COLO668 (cell line): ENCODE data around the gene FAM107B.
A peak's percentile ranks its signal among the peaks of the same experiment; 100 is the strongest.
"Not testable (repeated sequence)": the region's sequence is repeated elsewhere in the genome, so short reads cannot be mapped to it uniquely, and the experiment has no call there.

Experiments
- DNase-seq: peaks from one replicate; lab custom pipeline; 2025; ENCODE audit not compliant: unreplicated experiment; lab: John Stamatoyannopoulos, UW

FAM107B gene

DNA sequence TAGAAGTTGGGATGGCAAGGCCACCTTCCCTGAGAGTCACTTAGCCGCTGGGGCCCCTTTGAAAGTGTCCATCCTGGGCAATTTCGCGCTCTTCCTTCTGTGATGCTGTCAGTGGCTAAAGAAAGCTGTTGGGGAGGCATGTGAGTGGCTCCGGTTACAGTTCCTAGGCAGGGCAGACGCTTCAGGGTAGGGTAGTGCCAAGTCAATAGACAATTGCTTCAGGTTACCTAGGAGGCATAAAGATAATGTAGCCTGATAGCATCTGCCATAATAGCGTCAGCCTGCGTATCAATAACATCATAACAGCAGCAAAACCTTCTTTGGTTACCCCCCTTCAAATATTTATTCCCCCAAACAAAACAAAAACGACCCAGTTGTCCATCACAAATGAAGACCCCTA, at the start of gene FAM107B:
FAM107B (minus strand) TSS at position 101 of the 400 bp plus-strand sequence. CDS start 234 bp downstream, outside the sequence.
- DNase-seq: no peak

DNA sequence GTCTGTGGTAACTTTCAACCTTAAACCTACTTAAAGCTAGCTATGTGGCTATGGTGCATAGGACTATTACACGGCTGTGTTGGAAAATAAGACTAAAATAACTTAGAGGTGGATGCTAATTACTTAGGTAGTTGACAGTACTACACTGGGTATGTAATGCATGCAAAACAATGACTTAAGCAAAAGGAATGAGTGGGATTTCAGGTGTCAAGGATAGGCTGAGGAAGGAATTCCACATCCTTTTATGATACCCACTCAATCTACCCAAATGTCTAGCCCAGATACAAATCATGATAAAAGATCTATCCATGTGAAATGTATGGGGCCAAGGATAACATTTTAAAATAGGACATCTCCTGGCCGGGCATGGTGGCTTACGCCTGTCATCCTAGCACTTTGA, 49.3 kb upstream of the FAM107B start:
- DNase-seq: no peak

DNA sequence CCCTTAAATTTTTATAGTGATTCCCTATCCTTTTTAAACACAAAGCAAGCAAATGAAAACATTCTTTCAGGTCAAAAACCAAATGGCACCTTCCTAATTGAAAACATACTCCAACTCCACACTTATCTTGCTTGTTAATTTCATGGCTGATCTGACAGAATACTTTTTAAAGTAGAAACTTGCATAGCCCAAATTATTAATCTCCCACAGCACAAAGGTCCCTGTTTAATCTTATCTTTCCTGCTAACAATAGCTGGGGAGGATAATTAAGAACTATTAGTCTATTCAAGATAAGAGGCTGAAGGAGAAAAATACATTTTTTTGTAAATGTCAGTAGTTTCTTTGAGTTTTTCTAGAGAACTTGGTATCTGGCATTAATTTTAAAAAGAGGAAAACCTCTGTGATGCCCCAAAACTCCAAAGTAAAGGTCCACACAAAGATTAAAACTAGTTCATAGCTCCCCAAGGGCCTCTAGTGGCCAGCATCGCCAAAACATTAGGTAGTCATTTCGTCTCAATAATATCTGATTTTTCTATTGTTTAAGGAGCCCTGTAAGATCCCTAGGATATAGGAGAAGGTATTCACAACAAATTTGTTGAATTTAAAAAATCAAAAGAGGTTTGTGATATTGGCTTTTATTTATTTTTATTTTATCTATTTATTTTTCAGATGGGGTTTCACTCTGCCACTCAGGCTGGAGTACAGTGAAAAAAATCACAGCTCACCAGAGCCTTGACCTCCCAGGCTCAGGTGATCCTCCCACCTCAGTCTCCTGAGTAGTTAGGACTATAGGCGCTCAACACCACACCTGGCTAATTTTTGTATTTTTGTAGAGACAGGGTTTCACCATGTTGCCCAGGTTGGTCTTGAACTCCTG, 48.4 kb upstream of the FAM107B start:
- DNase-seq: peak; percentile 8

DNA sequence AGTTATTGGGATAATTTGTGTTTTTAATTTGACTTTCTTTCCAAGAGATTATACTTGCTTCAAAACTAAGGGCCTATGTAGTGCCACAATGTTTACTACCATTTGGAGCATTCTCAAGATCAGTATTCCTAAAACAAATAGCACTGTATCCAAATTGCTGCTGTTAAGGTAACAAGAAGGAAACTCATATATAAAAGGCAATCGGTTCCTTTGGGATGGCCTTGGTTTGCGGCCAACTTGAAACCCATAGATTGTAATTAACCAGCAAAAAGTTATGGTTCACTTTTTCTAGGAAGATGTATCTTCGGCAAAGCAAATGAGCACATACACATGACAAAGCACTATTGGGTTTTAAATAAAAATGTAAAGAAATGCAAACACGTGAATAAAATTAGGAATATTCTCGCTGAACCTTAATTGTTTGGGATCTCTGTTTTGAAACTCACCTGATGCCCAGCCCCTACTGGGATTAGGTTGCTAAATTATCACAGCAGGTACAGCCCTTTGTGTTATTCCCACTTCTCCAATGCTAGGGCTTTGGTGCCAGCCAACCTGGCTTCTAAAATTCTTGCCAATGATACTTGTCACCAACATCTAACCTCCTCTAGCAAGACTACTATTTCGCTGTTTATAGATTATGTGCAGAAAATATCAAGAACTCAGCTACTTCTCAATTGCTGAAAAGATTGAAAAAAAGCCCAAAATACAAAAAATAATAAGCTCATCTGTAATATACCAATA, 47.1 kb upstream of the FAM107B start:
- DNase-seq: no peak

DNA sequence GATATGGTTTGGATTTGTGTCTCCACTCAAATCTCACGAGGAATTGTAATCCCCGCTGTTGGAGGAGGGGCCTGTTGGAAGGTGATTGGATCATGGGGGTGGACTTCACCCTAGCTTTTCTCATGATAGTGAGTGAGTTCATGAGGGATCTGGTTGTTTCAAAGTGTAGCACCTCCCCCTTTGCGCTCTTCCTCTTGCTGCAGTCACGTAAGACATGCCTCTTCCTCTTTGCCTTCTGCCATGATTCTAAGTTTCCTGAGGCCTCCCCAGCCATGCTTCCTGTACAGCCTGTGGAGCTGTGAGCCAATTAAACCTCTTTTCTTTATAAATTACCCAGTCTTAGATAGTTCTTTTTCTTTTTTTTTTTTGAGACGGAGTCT, 46.1 kb upstream of the FAM107B start:
- no peak for DNase-seq

DNA sequence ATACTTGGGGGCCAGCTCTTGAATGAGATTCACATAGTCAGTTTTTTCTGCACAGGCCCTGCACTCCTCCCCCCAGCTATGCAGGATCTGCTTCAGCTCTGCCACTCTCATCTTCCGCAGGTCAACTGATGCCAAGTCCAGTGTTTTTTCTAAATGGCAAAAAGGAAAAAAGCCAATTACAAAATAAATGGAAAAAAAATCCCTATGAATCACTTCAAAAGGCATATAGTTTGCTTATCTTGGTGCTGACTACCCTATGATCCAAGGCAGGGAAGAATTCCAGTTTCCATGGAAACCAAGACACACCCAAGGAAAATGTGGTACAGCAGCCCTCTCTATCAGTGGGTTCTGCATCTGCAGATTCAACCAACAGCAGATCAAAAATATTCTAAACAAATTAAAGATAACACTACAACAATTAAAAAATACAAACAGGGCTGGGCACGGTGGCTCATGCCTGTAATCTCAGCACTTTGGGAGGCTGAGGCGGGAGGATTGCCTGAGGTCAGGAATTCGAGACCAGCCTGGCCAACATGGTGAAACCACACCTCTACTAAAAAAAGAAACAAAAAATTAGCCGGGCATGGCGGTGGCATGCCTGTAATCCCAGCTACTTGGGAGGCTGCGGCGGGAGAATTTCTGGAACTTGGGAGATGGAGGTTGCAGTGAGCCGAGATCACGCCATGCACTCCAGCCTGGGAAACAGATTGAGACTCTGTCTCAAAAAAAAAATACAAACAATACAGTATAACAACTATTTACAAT, 45.5 kb upstream of the FAM107B start:
- DNase-seq: no peak

DNA sequence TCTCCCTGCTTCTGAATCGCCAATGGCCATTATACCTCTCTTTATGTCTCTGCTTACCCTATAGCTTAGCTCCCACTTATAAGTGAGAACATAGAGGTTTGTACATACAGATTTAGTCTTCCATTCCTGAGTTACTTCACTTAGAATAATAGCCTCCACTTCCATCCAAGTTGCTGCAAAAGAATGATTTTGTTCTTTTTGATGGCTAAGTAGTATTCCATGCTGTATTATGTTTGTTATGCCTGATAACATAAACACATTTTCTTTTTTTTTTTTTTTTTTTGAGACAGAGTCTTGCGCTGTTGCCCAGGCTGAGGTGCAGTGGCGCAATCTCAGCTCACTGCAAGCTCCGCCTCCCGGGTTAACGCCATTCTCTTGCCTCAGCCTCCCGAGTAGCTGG, 42.0 kb upstream of the FAM107B start:
- DNase-seq: not testable (repeated sequence)

DNA sequence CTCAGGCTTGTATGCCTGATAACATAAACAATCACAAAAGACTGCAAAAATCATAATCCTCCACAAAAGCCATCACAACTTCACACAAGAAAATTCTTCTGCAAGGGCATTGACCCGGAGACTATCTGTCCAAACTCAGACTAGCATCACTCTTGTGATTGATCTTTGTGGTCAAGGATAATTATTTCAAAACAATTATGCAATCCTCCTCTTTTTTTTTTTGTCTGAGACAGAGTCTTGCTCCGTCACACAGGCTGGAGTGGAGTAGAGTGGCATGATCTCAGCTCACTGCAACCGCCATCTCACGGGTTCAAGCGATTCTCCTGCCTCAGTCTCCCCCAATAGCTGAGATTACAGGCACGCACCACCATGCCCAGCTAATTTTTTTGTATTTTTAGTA, 41.0 kb upstream of the FAM107B start:
- DNase-seq: no peak

DNA sequence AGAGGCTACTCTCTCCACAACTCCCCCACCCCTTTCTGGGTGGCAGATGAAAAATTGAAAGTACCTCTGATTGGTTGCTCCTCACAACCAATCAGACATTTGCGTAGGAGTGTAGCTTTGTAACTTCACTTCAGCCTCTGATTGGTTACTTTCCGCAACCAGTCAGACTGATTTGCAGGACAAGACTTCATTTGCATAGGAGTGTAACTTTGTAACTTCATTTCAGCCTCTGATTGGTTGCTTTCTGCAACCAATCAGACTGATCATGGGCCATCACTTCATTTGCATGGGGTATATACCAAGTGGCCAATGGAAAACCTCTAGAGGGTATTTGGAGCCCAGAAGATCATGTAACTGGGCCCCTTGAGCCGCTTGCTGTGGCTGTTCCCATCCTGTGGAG, 37.6 kb upstream of the FAM107B start:
- DNase-seq: no peak

DNA sequence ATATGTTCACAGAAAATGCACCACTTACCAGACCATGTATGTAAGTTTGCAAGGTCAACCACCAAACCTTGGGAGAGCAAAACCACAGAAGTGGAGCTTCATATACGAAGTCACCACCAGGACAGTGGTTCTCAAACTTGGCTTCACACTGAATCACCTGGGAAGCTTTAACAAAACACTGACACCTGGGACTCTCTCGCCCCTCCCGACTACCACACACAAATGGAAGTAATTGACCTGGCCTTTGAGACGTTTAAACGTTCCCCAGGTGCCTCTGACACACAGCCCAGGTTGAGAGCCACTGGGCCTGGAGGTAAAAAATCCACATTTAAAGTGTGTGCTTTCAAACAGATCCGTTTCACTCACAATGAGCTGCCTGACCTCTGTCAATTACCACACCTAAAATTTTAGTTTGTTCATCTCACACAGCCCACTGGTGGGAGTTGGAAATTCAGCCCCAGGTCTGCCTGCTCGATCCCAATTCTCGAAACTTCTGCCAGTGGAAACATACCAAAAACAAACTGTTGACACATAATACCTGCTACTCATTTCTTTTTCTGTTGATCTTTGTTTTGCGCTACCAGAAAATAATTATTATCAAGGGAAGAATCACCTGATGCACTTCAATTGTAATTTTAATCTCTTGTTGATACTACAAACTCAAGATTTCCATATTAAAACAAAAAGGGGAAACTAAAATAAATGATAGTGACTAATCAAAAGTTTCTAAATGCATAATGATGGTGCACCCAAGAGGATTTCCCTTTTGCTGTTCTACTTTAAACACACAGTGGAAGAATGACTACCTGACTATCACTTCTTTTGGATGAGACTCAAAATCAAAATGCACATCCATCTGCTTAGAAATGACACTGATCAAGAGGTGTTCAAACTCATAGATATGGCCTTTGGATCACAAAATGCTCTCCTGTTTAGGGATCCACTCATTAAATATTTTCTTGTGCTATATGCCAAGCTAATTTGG, 36.6 kb upstream of the FAM107B start:
- DNase-seq: no peak

DNA sequence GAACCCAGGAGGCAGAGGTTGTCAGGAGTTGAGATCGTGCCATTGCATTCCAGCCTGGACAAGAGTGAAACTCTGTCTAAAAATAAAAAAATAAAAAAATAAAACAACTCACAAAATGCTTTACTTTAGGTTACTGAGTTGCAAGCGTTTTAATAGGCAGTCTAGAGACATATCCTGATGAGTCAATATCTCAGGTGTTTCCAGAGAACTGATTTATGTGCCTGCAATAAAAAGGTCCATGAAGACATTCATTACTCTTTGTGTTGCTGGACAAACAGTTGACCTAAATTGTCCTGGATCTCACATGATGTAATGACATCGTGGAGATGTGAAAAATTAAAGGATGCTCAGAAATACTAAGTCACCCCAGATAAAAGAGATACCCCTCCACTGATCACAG, 31.6 kb upstream of the FAM107B start:
- DNase-seq: no peak

DNA sequence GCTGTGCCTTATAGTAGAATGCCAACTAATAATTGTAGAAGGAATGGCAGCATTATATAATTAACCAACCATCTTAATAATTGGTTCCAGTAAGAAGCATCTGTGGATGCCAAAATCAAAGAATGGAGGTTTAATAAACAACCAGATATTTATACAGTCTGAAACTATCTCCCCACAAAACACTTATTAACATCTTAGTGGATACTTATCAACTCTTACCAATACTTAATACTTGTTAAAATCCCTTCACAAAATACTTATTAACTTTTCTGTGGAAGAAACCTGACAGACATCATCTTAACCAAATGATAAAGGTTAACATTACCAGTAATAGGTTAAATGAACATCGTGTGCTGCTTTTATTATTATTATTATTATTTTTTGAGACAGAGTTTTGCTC, 29.1 kb upstream of the FAM107B start:
- no peak for DNase-seq

DNA sequence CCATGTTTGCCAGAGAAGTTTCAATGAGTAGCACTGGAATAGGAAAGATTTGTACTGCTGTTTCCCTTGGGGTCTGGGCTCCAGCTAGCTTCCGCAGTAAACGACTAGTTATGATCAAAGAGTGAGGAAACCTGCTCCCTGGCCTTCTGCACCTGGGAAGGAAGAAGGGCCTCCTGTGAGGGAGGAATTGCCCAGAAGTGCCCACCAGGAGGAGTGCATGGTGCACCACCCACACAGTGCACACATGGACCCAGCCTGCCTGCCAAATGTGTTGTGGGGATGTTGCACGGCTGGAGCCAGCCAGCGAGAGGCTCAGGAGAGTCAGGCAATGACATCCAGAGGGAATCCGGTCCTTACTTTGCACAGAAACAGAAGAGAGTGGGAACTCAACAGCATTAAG, 27.0 kb upstream of the FAM107B start:
- no peak for DNase-seq

DNA sequence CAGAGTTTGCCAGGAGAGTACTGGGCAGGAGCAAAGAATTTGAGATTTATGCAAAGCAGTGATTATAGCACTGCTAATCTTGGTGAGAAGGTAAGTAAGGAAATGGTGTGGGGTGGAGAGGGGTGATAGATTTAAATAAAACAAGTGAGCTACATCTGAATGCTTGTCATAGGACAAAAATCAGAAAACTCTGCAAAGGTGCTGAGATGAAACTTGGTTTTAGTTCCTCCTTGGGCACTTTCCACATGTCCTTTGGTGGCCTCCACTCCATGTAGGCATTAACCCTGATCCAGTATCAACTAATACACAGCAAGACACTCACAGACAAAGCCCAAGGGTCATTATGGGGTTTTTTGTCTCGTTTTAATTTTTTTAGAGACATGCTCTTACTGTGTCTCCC, 25.7 kb upstream of the FAM107B start:
- no peak for DNase-seq

DNA sequence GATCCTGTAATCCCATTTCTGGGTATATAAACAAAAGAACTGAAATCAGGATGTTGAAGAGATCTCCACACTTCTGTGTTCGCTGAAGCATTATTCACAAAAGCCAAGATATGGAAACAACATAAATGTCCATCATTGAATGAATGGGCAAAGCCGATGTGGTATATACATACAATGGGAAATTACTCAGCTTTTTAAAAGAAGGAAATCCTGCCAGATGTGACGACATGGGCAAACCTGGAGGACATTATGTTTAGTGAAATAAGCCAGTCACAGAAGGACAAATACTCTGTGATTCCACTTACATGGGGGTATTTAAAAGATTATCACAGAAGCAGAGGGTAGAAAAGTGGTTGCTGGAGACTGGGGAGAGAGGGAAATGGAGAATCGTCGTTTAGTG, 23.9 kb upstream of the FAM107B start:
- peak; percentile 11 for DNase-seq

DNA sequence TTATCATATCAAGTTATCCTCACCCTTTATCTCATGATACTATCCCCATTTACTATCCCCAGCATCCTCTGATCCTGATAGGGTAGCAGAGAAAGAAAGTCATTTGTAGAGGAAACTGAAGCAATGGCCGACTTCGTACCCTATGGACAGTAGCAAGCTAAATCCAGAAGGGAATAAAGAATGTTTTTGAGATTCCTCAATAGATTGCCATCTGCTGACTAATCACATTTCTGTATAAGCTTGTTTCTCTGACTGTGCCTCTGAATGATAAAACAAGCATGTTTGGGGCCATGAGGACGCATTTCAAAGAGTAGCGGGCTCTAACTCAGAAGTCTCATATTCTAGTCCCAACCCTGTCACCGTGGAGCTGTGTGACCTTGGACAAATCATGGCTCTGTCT, 13.2 kb upstream of the FAM107B start:
- DNase-seq: no peak

DNA sequence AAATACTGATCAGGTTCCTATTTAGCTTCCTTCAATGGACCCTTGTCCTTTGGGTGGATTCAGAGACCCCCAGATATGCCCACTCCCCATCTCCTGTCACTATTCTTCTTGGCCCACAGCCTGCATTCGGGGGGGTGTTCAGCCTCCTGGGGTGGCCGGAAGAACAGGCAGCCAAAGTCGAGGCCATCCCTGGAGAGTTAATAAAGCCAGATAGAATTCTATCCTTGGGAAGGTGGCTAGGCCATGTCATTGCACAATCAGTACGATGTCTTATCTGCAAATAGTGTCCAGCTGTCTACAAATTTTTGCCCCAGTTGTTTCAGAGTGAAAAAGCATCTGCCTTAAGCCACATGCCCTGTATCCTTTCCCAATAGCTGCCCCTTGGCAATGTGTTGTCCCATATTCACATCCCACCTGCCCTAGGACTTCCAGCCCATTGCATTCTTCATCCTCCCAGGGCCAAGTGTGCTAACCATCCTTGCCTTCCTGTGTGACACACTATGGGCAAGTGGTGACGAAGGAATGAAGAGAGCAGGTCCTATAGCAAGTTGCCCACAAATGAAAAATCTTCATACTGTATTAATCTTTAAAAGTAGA, 9.9 kb upstream of the FAM107B start:
- no peak for DNase-seq

DNA sequence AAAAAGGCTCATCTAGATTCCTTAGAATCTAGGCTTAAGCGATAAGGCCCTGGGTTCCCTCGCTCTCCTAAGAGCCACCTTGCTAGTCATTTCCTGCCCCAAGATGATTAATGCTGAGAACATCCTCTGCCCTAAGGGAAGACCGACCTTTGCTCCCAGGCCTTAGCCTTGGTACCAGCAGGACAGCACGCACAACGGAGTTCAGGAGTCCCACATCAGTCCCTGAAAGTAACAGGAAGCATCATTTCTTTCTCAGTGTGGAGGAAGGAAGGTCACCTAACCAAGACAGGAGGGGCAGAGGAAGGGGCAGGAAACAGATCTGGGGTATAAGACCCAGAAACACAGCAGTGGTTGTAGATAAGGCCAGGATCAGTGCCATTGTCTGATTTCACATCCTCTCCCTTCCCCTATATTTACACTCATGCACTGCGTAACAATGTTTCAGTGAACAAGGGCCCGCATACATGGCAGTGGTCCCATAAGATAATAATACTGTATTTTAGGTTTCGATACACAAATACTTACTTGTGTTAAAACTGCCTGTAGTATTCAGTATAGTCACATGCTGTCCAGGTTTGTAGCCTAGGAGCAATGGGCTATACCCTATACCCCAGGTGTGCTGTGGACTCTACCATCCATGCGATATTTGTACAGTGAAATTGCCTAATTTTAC, 8.1 kb upstream of the FAM107B start:
- no peak for DNase-seq

DNA sequence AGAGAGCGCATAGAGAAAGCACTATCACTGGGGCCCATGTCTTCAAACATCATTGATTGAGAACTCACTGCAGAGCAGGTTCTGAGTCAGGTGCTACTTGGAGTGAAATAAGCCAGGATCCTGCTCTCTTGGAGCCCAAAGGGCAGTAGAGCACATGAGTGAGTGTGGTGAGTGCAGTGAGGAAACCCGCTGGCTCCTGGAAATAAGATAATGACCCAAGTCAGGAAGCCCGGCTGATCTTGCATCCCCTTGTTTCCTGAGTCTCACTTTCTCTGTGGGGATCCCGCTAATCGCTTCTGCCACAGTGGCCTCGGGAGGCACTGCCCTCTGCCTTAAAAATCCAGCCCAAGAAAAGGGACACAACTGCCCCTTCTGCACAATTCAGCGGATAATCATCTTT, 7.1 kb upstream of the FAM107B start:
- DNase-seq: no peak
